Panc1 (cell line): ENCODE measurements around the gene ANKRD53. TPM values are rescaled to one million over a fixed set of nuclear protein-coding genes. Genes with fewer than 3 reads are reported as not detected.

Source experiments
- ATAC-seq: fragments of 200-7000 bp; cut with Tn5 transposase; 2 replicates; pipeline ENCODE4 v1.9.1; 2020; ENCODE audit warnings: mild to moderate bottlenecking, moderate library complexity
- BruUV-seq: library from RNA; stranded (reverse); fragments of 400-500 nt; replicated peaks from 2 replicates; lab custom pipeline; 2021; lab: Mats Ljungman, UMichigan
- CTCF ChIA-PET: fragments of 300-600 bp; sonication (Branson Sonifier 250); formaldehyde crosslinking; loops from one replicate; lab custom pipeline; 2022; ENCODE audit warnings: antibody characterized with exemption; lab: Charles Lee
- POLR2A ChIA-PET: fragments of 300-600 bp; sonication (Branson Sonifier 250); formaldehyde crosslinking; loops from one replicate; lab custom pipeline; 2022; ENCODE audit warnings: antibody characterized with exemption; lab: Charles Lee
- DNase-seq: peaks from one replicate; pipeline ENCODE4 v3.0.0-alpha.2; 2010; ENCODE audit warnings: low read depth, low spot score
- H3K27ac ChIP-seq: 2 replicates; pipeline ENCODE4 v1.5.1; 2011; ENCODE audit warnings: mild to moderate bottlenecking, low read length, inconsistent platforms
- H3K27me3 ChIP-seq: fragments of 200-500 bp; sonication (Bioruptor generic); 2 replicates; pipeline ENCODE4 v1.6.0; 2014; ENCODE audit warnings: low read length, inconsistent platforms; ENCODE audit not compliant: control insufficient read depth, insufficient read depth
- H3K36me3 ChIP-seq: fragments of 200-500 bp; sonication (Bioruptor generic); 2 replicates; pipeline ENCODE4 v1.5.1; 2014; ENCODE audit warnings: inconsistent platforms, mild to moderate bottlenecking, low read length, moderate library complexity; ENCODE audit not compliant: control insufficient read depth, insufficient read depth
- H3K4me1 ChIP-seq: 2 replicates; pipeline ENCODE4 v1.5.1; 2011; ENCODE audit warnings: inconsistent platforms, mild to moderate bottlenecking, low read length, moderate library complexity; ENCODE audit not compliant: control insufficient read depth, insufficient read depth
- H3K4me3 ChIP-seq, 2 experiments: 2 replicates each; pipeline ENCODE4 v1.5.1; 2011 to 2012; ENCODE audit warnings: low read depth in 2 of 2, low read length in 2 of 2, mild to moderate bottlenecking in 2 of 2, inconsistent platforms in 1 of 2, moderate library complexity in 1 of 2
- H3K9me3 ChIP-seq: fragments of 200-500 bp; sonication (Bioruptor generic); 2 replicates; pipeline ENCODE4 v1.5.1; 2014; ENCODE audit warnings: low read depth, mild to moderate bottlenecking, inconsistent platforms, low read length, moderate library complexity; ENCODE audit not compliant: control insufficient read depth, insufficient read depth
- POLR2AphosphoS5 ChIP-seq: IDR thresholded peaks from 2 replicates; pipeline ENCODE4 v1.6.1; 2012; ENCODE audit warnings: mild to moderate bottlenecking, low read depth, low read length, moderate library complexity
- REST ChIP-seq, 2 experiments: IDR thresholded peaks; 2 replicates each; pipeline ENCODE4 v1.6.1; 2011 to 2012; ENCODE audit warnings: low read depth in 2 of 2, control low read depth in 1 of 2, low read length in 1 of 2, mild to moderate bottlenecking in 1 of 2, moderate library complexity in 1 of 2; ENCODE audit not compliant: insufficient read depth in 1 of 2
- SIN3A ChIP-seq: IDR thresholded peaks from 2 replicates; pipeline ENCODE4 v1.6.1; 2012; ENCODE audit warnings: low read depth, mild to moderate bottlenecking, low read length, moderate library complexity, borderline replicate concordance; ENCODE audit not compliant: insufficient read depth
- TCF7L2 ChIP-seq: IDR thresholded peaks from 2 replicates; pipeline ENCODE4 v1.6.1; 2011; ENCODE audit warnings: mild to moderate bottlenecking, low read depth, low read length, inconsistent platforms
- in situ Hi-C: cut with HindIII; loops from 2 replicates; pipeline ENCODE4 v1.10.0; 2016; ENCODE audit warnings: low sequenced_read_pairs, low pct_unique_long_range_greater_than_20kb
- intact Hi-C: fragments of 100-400 bp; cut with micrococcal nuclease; formaldehyde crosslinking; loops from one replicate; pipeline ENCODE4 v1.10.0; 2022; ENCODE audit not compliant: unreplicated experiment
- total RNA-seq: library from RNA; stranded (reverse); gene quantifications from one replicate; pipeline ENCODE4 v1.2.1, GENCODE V29; 2021; ENCODE audit not compliant: unreplicated experiment
- TF ChIP-seq, protein P1 (sequence below): fragments of 450-650 bp; IDR thresholded peaks from 2 replicates; pipeline ENCODE4 v1.5.1; 2017; ENCODE audit warnings: mild to moderate bottlenecking

Gene ANKRD53
- total RNA-seq, 1 experiment from 2014 or later = not detected

DNA sequence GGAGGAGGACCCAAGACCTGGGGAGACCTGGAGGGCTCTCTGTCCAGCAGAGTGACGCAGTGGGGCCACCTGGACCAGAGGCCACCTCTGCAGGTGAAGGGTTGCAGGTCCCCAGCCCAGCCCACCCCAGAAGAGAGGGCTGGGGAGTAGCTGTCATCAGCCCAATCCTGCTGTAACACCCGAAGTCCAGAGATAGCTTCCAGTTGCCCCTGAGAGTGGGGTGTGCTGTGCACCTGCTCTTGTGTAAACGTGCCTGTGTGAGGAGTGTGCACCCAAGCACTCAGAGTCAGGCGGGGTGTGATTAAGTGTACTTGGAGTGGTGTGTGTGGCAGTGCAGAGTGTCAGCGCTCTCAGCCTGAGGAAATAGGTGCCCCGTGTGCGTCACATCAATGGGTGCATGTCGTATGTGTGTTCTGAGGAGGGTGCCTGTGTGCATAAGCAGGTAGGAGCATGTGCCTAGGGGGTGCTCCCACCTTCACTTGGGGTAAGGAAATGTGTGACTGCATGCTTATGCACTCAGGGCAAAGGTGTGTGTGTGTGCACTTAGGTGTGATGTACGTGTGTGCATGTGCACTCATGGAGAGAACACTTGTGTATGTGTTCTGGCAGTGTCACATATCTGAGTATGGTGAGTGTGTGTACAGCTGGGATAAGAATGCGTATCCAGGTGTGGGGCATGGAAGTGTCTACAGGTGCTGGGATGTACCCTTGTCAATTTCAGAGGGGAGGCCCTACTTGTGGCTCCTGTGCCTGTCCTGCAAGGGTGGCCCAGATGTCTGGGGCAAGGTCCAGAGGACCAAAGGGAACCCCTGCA lies 42.1 kb upstream of the ANKRD53 start:
- Histone ChIP-seq H3K27ac (no peak overlapping the region), H3K27me3 (no peaks in the 10 kb centered on the region), H3K4me3 (no peak overlapping the region), H3K4me1 (no peaks in the 10 kb centered on the region), H3K9me3 (no peaks in the 10 kb centered on the region), H3K36me3 (no peaks in the 10 kb centered on the region)
- ATAC-seq (no peak), DNase-seq (no peak)
- POLR2A ChIA-PET = interaction anchor here (0.6 to 1.4 kb wide), 2 partner anchors 18 to 385 kb away, joined by 3 to 6 read pairs; no protein-coding TSS in a partner anchor
- in situ Hi-C loops (no loop called here), intact Hi-C loops (no loop called here)
- CTCF ChIA-PET = interaction anchor here (0.6 kb wide), 1 partner anchor 28 kb away, joined by 3 read pairs; no protein-coding TSS in a partner anchor
- no TSS peak for BruUV-seq
- TF ChIP-seq, protein P1, sequence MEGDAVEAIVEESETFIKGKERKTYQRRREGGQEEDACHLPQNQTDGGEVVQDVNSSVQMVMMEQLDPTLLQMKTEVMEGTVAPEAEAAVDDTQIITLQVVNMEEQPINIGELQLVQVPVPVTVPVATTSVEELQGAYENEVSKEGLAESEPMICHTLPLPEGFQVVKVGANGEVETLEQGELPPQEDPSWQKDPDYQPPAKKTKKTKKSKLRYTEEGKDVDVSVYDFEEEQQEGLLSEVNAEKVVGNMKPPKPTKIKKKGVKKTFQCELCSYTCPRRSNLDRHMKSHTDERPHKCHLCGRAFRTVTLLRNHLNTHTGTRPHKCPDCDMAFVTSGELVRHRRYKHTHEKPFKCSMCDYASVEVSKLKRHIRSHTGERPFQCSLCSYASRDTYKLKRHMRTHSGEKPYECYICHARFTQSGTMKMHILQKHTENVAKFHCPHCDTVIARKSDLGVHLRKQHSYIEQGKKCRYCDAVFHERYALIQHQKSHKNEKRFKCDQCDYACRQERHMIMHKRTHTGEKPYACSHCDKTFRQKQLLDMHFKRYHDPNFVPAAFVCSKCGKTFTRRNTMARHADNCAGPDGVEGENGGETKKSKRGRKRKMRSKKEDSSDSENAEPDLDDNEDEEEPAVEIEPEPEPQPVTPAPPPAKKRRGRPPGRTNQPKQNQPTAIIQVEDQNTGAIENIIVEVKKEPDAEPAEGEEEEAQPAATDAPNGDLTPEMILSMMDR = no peak
- TF ChIP-seq POLR2AphosphoS5 = no peak
- TF ChIP-seq REST (IDR thresholded peaks at IDR 0.05; ENCODE audit: insufficient read depth in 1 of 2, low read depth in 2 of 2, low read length in 1 of 2) = no peak
- no peak for TF ChIP-seq SIN3A
- no peak for TF ChIP-seq TCF7L2

GRCh38 chr2:70936979-70937811 lies 41.2 kb upstream of the ANKRD53 start:
- in situ Hi-C loops = no loop called here
- no TSS peak for BruUV-seq
- TF ChIP-seq POLR2AphosphoS5 (no peak), TCF7L2 (no peak)

More at GRCh38 chr2:70936979-70937811, 41.2 kb upstream of the ANKRD53 start:
- ChIA-PET POLR2A (interaction anchor here (1.4 kb wide), 1 partner anchor 17 kb away, joined by 3 read pairs; no protein-coding TSS in a partner anchor), CTCF (interaction anchor here (1.1 kb wide), 1 partner anchor 17 kb away, joined by 3 read pairs; no protein-coding TSS in a partner anchor)
- intact Hi-C loops = no loop called here
- Histone ChIP-seq H3K4me3 (no peak overlapping the region), H3K27ac (no peak overlapping the region), H3K9me3 (no peaks in the 10 kb centered on the region), H3K27me3 (no peaks in the 10 kb centered on the region), H3K4me1 (no peaks in the 10 kb centered on the region), H3K36me3 (no peaks in the 10 kb centered on the region)
- no peak for DNase-seq
- ATAC-seq = no peak
